GM23338 (cell line): ENCODE data around the gene ITPRIPL2. TPM values are rescaled to one million over a fixed set of nuclear protein-coding genes. Genes with fewer than 3 reads are reported as not detected.

Experiments used
- ATAC-seq: fragments of 200-7000 bp; cut with Tn5 transposase; 3 replicates; pipeline ENCODE4 v1.9.1; 2020
- DNase-seq: peaks from one replicate; pipeline ENCODE4 v3.0.0-alpha.2; 2015; ENCODE audit warnings: low spot score
- H2AFZ ChIP-seq: fragments of 200-600 bp; sonication (generic); 2 replicates; pipeline ENCODE4 v1.8.0; 2016; ENCODE audit warnings: antibody characterized with exemption, mild to moderate bottlenecking, moderate library complexity
- H3F3A ChIP-seq: fragments of 200-600 bp; sonication (generic); replicated peaks from 2 replicates; pipeline ENCODE4 v1.8.0; 2017; ENCODE audit warnings: antibody characterized with exemption, mixed run types, low read depth
- H3K27ac ChIP-seq: fragments of 200-600 bp; sonication (generic); 2 replicates; pipeline ENCODE4 v1.6.1; 2016; ENCODE audit warnings: low read depth
- H3K27me3 ChIP-seq: fragments of 200-600 bp; sonication (generic); 2 replicates; pipeline ENCODE4 v1.8.0; 2016; ENCODE audit warnings: mild to moderate bottlenecking, mixed run types, moderate library complexity; ENCODE audit not compliant: insufficient read depth
- H3K36me3 ChIP-seq: fragments of 200-600 bp; sonication (generic); 2 replicates; pipeline ENCODE4 v1.8.0; 2016; ENCODE audit warnings: mild to moderate bottlenecking; ENCODE audit not compliant: insufficient read depth
- H3K4me1 ChIP-seq: fragments of 200-600 bp; sonication (generic); 2 replicates; pipeline ENCODE4 v1.8.0; 2016; ENCODE audit warnings: mild to moderate bottlenecking, moderate library complexity; ENCODE audit not compliant: insufficient read depth
- H3K4me2 ChIP-seq: fragments of 200-600 bp; sonication (generic); 2 replicates; pipeline ENCODE4 v1.7.1; 2017; ENCODE audit warnings: mixed run types
- H3K4me3 ChIP-seq: fragments of 200-600 bp; sonication (generic); 2 replicates; pipeline ENCODE4 v1.6.1; 2016; ENCODE audit warnings: mixed run types
- H3K79me2 ChIP-seq: fragments of 200-600 bp; sonication (generic); replicated peaks from 2 replicates; pipeline ENCODE4 v1.8.0; 2017; ENCODE audit warnings: mild to moderate bottlenecking; ENCODE audit not compliant: insufficient read depth
- H3K9me2 ChIP-seq: fragments of 200-600 bp; sonication (generic); 2 replicates; pipeline ENCODE4 v1.8.0; 2017; ENCODE audit not compliant: insufficient read depth
- H4K20me1 ChIP-seq: fragments of 200-600 bp; sonication (generic); replicated peaks from 2 replicates; pipeline ENCODE4 v1.8.0; 2017; ENCODE audit warnings: mild to moderate bottlenecking; ENCODE audit not compliant: insufficient read depth
- H3K27ac Mint-ChIP-seq: 2 replicates; pipeline ENCODE4 v1.8.0; 2020; ENCODE audit warnings: inconsistent platforms, mild to moderate bottlenecking, moderate library complexity, mixed read lengths
- H3K27me3 Mint-ChIP-seq: 3 replicates; pipeline ENCODE4 v1.8.0; 2022; ENCODE audit warnings: low read depth, mild to moderate bottlenecking, moderate library complexity, mixed read lengths, inconsistent platforms; ENCODE audit not compliant: insufficient read depth, poor library complexity
- H3K36me3 Mint-ChIP-seq: 3 replicates; pipeline ENCODE4 v1.8.0; 2021; ENCODE audit warnings: low read depth, mild to moderate bottlenecking, inconsistent platforms, moderate library complexity, mixed read lengths
- H3K4me1 Mint-ChIP-seq: 3 replicates; pipeline ENCODE4 v1.8.0; 2020; ENCODE audit warnings: mild to moderate bottlenecking, inconsistent platforms, mixed read lengths
- H3K4me3 Mint-ChIP-seq: 3 replicates; pipeline ENCODE4 v1.8.0; 2021; ENCODE audit warnings: moderate library complexity, mild to moderate bottlenecking, inconsistent platforms, mixed read lengths
- H3K9me3 Mint-ChIP-seq: 3 replicates; pipeline ENCODE4 v1.8.0; 2020; ENCODE audit warnings: moderate library complexity, mild to moderate bottlenecking, inconsistent platforms, mixed read lengths
- CREB1 ChIP-seq: fragments of 250-450 bp; sonication (Bioruptor Pico); IDR thresholded peaks from 2 replicates; pipeline ENCODE4 v1.5.0; 2020; ENCODE audit warnings: low read depth, mild to moderate bottlenecking, moderate library complexity
- EZH2 ChIP-seq: fragments of 200-600 bp; sonication (generic); IDR thresholded peaks from one replicate; pipeline ENCODE4 v1.8.0; 2017; ENCODE audit warnings: antibody characterized with exemption, mild to moderate bottlenecking, low read depth; ENCODE audit not compliant: unreplicated experiment
- EZH2phosphoT487 ChIP-seq: fragments of 200-600 bp; sonication (generic); IDR thresholded peaks from one replicate; pipeline ENCODE4 v1.8.1; 2018; ENCODE audit warnings: antibody characterized with exemption; ENCODE audit not compliant: unreplicated experiment
- JUNB ChIP-seq: IDR thresholded peaks from one replicate; pipeline ENCODE4 v1.6.1; 2016; ENCODE audit warnings: antibody characterized with exemption; ENCODE audit not compliant: unreplicated experiment
- NANOG ChIP-seq: IDR thresholded peaks from 2 replicates; pipeline ENCODE4 v1.6.1; 2016; ENCODE audit warnings: antibody characterized with exemption, borderline replicate concordance
- POLR2AphosphoS5 ChIP-seq: IDR thresholded peaks from 2 replicates; pipeline ENCODE4 v1.6.1; 2016; ENCODE audit warnings: antibody characterized with exemption, low read depth
- STAT1 ChIP-seq: IDR thresholded peaks from one replicate; pipeline ENCODE4 v1.6.1; 2016; ENCODE audit warnings: antibody characterized with exemption; ENCODE audit not compliant: unreplicated experiment
- ZNF114 ChIP-seq: fragments of 250-450 bp; sonication (Bioruptor Pico); IDR thresholded peaks from 2 replicates; pipeline ENCODE4 v1.5.0; 2020; ENCODE audit warnings: mild to moderate bottlenecking, moderate library complexity
- ZNF331 ChIP-seq: fragments of 250-450 bp; sonication (Bioruptor Pico); IDR thresholded peaks from 2 replicates; pipeline ENCODE4 v1.5.0; 2020; ENCODE audit warnings: low read depth, mild to moderate bottlenecking, moderate library complexity
- polyA plus RNA-seq: library from polyadenylated mRNA; unstranded; fragments of >200 nt; fragmentation: Nextera tagmentation; extraction: Ambion mirVana; gene quantifications from 2 replicates; pipeline ENCODE4 v1.2.1, GENCODE V29; 2016
- total RNA-seq: library from RNA; depleted of rRNA; stranded (reverse); fragments of >200 nt; shearing (Covaris generic); gene quantifications from 2 replicates; pipeline ENCODE4 v1.2.3, GENCODE V29; 2014
- TF ChIP-seq, protein P1 (sequence below): IDR thresholded peaks from one replicate; pipeline ENCODE4 v1.6.1; 2018; ENCODE audit warnings: antibody characterized with exemption; ENCODE audit not compliant: unreplicated experiment
- TF ChIP-seq, protein P2 (sequence below): IDR thresholded peaks from 2 replicates; pipeline ENCODE4 v1.6.1; 2016; ENCODE audit warnings: antibody characterized with exemption
- TF ChIP-seq, protein P3 (sequence below): fragments of 250-450 bp; sonication (Bioruptor Pico); IDR thresholded peaks from 2 replicates; pipeline ENCODE4 v1.5.0; 2020; ENCODE audit warnings: mild to moderate bottlenecking, moderate library complexity
- TF ChIP-seq, protein P4 (sequence below), 2 experiments: fragments of 200-600 bp in 1 of 2; sonication (generic) in 1 of 2; conservative IDR thresholded peaks; 2 replicates each; pipeline versions ENCODE4 v1.5.1 to v1.6.1; 2016 to 2017; ENCODE audit warnings: antibody characterized with exemption in 2 of 2, low read depth in 2 of 2, mild to moderate bottlenecking in 2 of 2, moderate library complexity in 1 of 2

Gene ITPRIPL2
- total and polyA plus RNA-seq, 2 experiments from 2014 or later = 0.94 to 8.3 TPM

DNA sequence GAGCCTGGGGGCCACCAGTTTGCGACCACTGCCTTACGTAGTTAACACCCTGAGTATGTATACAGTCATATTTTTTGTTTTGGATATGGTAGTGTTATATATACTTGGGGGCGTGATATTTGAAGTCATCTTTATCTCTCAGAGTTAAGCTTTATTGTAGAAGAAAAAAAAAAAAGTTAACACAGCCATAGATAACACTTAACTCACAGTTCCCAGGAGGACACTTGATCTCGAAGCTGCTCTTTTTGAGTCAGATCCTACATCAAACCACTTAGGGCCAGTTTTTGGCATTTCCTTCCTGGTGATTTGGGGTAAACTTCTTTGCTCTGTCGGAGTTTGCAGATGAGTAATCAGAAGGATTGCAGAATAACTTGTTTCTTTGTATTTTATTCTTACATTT, 5.8 kb downstream of the ITPRIPL2 start:
- Histone ChIP-seq H3K9me2 (no peaks in the 10 kb centered on the region), H3F3A (no peaks in the 10 kb centered on the region), H3K4me2 (no peak overlapping the region), H3K27ac (no peak overlapping the region), H4K20me1 (0 out of 2 replicates have a peak, but pooled peaks cover 5% of the 10 kb centered on the region), H3K27me3 (peaks cover 30% of the 10 kb centered on the region), H3K36me3 (no peaks in the 10 kb centered on the region), H3K4me3 (no peak overlapping the region), H2AFZ (no peak overlapping the region), H3K4me1 (peaks cover 14% of the 10 kb centered on the region), H3K79me2 (no peaks in the 10 kb centered on the region)
- Mint-ChIP-seq H3K27ac (no peak overlapping the region), H3K4me3 (no peak overlapping the region), H3K27me3 (peaks cover 11% of the 10 kb centered on the region), H3K4me1 (peaks cover 13% of the 10 kb centered on the region), H3K9me3 (no peaks in the 10 kb centered on the region), H3K36me3 (no peaks in the 10 kb centered on the region; the same call in 2 of the 3 replicates)
- ATAC-seq (no peak), DNase-seq (no peak)
- TF ChIP-seq NANOG (no peak), ZNF114 (CRISPR knock-in tag) (no peak), CREB1 (CRISPR knock-in tag) (no peak), EZH2phosphoT487 (no peak), EZH2 (no peak), JUNB (no peak), STAT1 (no peak), ZNF331 (CRISPR knock-in tag) (no peak), POLR2AphosphoS5 (no peak)
- TF ChIP-seq, protein P1, sequence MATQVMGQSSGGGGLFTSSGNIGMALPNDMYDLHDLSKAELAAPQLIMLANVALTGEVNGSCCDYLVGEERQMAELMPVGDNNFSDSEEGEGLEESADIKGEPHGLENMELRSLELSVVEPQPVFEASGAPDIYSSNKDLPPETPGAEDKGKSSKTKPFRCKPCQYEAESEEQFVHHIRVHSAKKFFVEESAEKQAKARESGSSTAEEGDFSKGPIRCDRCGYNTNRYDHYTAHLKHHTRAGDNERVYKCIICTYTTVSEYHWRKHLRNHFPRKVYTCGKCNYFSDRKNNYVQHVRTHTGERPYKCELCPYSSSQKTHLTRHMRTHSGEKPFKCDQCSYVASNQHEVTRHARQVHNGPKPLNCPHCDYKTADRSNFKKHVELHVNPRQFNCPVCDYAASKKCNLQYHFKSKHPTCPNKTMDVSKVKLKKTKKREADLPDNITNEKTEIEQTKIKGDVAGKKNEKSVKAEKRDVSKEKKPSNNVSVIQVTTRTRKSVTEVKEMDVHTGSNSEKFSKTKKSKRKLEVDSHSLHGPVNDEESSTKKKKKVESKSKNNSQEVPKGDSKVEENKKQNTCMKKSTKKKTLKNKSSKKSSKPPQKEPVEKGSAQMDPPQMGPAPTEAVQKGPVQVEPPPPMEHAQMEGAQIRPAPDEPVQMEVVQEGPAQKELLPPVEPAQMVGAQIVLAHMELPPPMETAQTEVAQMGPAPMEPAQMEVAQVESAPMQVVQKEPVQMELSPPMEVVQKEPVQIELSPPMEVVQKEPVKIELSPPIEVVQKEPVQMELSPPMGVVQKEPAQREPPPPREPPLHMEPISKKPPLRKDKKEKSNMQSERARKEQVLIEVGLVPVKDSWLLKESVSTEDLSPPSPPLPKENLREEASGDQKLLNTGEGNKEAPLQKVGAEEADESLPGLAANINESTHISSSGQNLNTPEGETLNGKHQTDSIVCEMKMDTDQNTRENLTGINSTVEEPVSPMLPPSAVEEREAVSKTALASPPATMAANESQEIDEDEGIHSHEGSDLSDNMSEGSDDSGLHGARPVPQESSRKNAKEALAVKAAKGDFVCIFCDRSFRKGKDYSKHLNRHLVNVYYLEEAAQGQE = no peak
- TF ChIP-seq, protein P2, sequence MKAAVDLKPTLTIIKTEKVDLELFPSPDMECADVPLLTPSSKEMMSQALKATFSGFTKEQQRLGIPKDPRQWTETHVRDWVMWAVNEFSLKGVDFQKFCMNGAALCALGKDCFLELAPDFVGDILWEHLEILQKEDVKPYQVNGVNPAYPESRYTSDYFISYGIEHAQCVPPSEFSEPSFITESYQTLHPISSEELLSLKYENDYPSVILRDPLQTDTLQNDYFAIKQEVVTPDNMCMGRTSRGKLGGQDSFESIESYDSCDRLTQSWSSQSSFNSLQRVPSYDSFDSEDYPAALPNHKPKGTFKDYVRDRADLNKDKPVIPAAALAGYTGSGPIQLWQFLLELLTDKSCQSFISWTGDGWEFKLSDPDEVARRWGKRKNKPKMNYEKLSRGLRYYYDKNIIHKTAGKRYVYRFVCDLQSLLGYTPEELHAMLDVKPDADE = no peak
- TF ChIP-seq, protein P3, sequence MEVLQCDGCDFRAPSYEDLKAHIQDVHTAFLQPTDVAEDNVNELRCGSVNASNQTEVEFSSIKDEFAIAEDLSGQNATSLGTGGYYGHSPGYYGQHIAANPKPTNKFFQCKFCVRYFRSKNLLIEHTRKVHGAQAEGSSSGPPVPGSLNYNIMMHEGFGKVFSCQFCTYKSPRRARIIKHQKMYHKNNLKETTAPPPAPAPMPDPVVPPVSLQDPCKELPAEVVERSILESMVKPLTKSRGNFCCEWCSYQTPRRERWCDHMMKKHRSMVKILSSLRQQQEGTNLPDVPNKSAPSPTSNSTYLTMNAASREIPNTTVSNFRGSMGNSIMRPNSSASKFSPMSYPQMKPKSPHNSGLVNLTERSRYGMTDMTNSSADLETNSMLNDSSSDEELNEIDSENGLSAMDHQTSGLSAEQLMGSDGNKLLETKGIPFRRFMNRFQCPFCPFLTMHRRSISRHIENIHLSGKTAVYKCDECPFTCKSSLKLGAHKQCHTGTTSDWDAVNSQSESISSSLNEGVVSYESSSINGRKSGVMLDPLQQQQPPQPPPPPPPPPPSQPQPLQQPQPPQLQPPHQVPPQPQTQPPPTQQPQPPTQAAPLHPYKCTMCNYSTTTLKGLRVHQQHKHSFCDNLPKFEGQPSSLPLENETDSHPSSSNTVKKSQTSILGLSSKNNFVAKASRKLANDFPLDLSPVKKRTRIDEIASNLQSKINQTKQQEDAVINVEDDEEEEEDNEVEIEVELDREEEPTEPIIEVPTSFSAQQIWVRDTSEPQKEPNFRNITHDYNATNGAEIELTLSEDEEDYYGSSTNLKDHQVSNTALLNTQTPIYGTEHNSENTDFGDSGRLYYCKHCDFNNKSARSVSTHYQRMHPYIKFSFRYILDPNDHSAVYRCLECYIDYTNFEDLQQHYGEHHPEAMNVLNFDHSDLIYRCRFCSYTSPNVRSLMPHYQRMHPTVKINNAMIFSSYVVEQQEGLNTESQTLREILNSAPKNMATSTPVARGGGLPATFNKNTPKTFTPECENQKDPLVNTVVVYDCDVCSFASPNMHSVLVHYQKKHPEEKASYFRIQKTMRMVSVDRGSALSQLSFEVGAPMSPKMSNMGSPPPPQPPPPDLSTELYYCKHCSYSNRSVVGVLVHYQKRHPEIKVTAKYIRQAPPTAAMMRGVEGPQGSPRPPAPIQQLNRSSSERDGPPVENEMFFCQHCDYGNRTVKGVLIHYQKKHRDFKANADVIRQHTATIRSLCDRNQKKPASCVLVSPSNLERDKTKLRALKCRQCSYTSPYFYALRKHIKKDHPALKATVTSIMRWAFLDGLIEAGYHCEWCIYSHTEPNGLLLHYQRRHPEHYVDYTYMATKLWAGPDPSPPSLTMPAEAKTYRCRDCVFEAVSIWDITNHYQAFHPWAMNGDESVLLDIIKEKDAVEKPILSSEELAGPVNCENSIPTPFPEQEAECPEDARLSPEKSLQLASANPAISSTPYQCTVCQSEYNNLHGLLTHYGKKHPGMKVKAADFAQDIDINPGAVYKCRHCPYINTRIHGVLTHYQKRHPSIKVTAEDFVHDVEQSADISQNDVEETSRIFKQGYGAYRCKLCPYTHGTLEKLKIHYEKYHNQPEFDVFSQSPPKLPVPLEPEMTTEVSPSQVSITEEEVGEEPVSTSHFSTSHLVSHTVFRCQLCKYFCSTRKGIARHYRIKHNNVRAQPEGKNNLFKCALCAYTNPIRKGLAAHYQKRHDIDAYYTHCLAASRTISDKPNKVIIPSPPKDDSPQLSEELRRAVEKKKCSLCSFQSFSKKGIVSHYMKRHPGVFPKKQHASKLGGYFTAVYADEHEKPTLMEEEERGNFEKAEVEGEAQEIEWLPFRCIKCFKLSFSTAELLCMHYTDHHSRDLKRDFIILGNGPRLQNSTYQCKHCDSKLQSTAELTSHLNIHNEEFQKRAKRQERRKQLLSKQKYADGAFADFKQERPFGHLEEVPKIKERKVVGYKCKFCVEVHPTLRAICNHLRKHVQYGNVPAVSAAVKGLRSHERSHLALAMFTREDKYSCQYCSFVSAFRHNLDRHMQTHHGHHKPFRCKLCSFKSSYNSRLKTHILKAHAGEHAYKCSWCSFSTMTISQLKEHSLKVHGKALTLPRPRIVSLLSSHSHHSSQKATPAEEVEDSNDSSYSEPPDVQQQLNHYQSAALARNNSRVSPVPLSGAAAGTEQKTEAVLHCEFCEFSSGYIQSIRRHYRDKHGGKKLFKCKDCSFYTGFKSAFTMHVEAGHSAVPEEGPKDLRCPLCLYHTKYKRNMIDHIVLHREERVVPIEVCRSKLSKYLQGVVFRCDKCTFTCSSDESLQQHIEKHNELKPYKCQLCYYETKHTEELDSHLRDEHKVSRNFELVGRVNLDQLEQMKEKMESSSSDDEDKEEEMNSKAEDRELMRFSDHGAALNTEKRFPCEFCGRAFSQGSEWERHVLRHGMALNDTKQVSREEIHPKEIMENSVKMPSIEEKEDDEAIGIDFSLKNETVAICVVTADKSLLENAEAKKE (CRISPR knock-in tag) = no peak
- TF ChIP-seq, protein P4, sequence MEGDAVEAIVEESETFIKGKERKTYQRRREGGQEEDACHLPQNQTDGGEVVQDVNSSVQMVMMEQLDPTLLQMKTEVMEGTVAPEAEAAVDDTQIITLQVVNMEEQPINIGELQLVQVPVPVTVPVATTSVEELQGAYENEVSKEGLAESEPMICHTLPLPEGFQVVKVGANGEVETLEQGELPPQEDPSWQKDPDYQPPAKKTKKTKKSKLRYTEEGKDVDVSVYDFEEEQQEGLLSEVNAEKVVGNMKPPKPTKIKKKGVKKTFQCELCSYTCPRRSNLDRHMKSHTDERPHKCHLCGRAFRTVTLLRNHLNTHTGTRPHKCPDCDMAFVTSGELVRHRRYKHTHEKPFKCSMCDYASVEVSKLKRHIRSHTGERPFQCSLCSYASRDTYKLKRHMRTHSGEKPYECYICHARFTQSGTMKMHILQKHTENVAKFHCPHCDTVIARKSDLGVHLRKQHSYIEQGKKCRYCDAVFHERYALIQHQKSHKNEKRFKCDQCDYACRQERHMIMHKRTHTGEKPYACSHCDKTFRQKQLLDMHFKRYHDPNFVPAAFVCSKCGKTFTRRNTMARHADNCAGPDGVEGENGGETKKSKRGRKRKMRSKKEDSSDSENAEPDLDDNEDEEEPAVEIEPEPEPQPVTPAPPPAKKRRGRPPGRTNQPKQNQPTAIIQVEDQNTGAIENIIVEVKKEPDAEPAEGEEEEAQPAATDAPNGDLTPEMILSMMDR (conservative IDR thresholded peaks at IDR 0.05; ENCODE audit: low read depth in 2 of 2) = no peak
